Ovary (tissue), 3 donors: Measurements from ENCODE around the gene MCF2L.

ENCODE experiments used
- CTCF ChIP-seq, 3 donors: fragments of 450-650 bp in 2 of 3; fragments of 200-600 bp in 1 of 3; IDR thresholded peaks; one replicate each; pipeline versions ENCODE4 v1.5.1 to v1.8.0; 2016 to 2022; ENCODE audit warnings: antibody characterized with exemption in 3 of 3, mild to moderate bottlenecking in 1 of 3
- EP300 ChIP-seq: sonication (generic); formaldehyde crosslinking; IDR thresholded peaks from one replicate; pipeline ENCODE4 v1.6.1; 2017; ENCODE audit warnings: antibody characterized with exemption
- donor health status: DM: no; HTN: no; CAD: no.

GRCh38 chr13:113059891-113060290 is 90.9 kb downstream of the MCF2L start:
- TF ChIP-seq EP300 (no peak), CTCF (IDR thresholded peaks at IDR 0.05) (no peak)
